Measurements from ENCODE around the gene CITED2. TPM values are rescaled to one million over a fixed set of nuclear protein-coding genes. Genes with fewer than 3 reads are reported as not detected.

The CITED2 gene
- total RNA-seq: 100 to 1,000 TPM in 2 of 3 donors, 10 to 100 TPM in 1; 89.8 to 152 (median 112) TPM
- total RNA-seq (2013): 138 TPM

GRCh38 chr6:139374357-139375225, at the start of gene CITED2:
Gene CITED2, minus strand, starts transcription at chr6:139374648. Its CDS starts 704 bp downstream, at chr6:139373944.
- Mint-ChIP-seq H3K9me3 (no peaks in the 10 kb centered on the region), H3K4me1 (peaks cover 69 to 75% of the 10 kb centered on the region in 2 donors), H3K27me3 (ENCODE audit: low read depth in 2 of 2) (no peaks in the 10 kb centered on the region), H3K4me3 (peak within 1 kb of the TSS; percentile 99), H3K36me3 (peaks cover 7% of the 10 kb centered on the region), H3K27ac (peak within 1 kb of the TSS; percentile 98 to 100)
- no peak for TF ChIP-seq CTCF (IDR thresholded peaks at IDR 0.05)
- intact Hi-C loops (cut with micrococcal nuclease): loop anchor here (1.0 to 5.0 kb wide), 6 partner anchors 50 to 602 kb away; partner anchors contain the start of genes ABRACL, CCDC28A and TXLNB
- Histone ChIP-seq H3K9me3 (ENCODE audit: control insufficient read depth, insufficient read depth, low read length) (no peaks in the 10 kb centered on the region), H3K4me3 (ENCODE audit: low read length) (peak within 1 kb of the TSS; percentile 98), H3K27me3 (ENCODE audit: control insufficient read depth, insufficient read depth, low read length) (no peaks in the 10 kb centered on the region), H3K36me3 (ENCODE audit: control insufficient read depth, insufficient read depth, low read length) (peaks cover 2% of the 10 kb centered on the region), H3K27ac (ENCODE audit: low read length) (peak within 1 kb of the TSS; percentile 85), H3K4me1 (ENCODE audit: control insufficient read depth, insufficient read depth, low read length) (peaks cover 12% of the 10 kb centered on the region)
- ATAC-seq: peak; percentile 67 to 87 (median 77)
- under 1% methylated on average over 82 of the region's 82 CpGs for WGBS (ENCODE audit: insufficient coverage)
- peak; percentile 94 to 96 for DNase-seq

- Mint-ChIP-seq H3K4me1 (no peaks in the 10 kb centered on the region), H3K9me3 (no peaks in the 10 kb centered on the region), H3K4me3 (no peak overlapping the region), H3K27me3 (ENCODE audit: low read depth in 2 of 2) (peaks cover 11 to 39% of the 10 kb centered on the region in 2 donors), H3K27ac (no peak overlapping the region), H3K36me3 (no peaks in the 10 kb centered on the region)
- H3K4me3 ChIP-seq (ENCODE audit: low read length): no peak overlapping the region
- no peak overlapping the region for H3K27ac ChIP-seq (ENCODE audit: low read length)
- no peak for TF ChIP-seq CTCF (IDR thresholded peaks at IDR 0.05)
- no peaks in the 10 kb centered on the region for H3K36me3 ChIP-seq (ENCODE audit: control insufficient read depth, insufficient read depth, low read length)
- 100% methylated on average over 2 of the region's 6 CpGs for WGBS (ENCODE audit: insufficient coverage)
- intact Hi-C loops (cut with micrococcal nuclease): no loop called here
- DNase-seq (no peak), ATAC-seq (no peak)
- H3K4me1 ChIP-seq (ENCODE audit: control insufficient read depth, insufficient read depth, low read length): no peaks in the 10 kb centered on the region
- H3K27me3 ChIP-seq (ENCODE audit: control insufficient read depth, insufficient read depth, low read length): no peaks in the 10 kb centered on the region
- H3K9me3 ChIP-seq (ENCODE audit: control insufficient read depth, insufficient read depth, low read length): no peaks in the 10 kb centered on the region
Observed at GRCh38 chr6:139423037-139423703, 48.7 kb upstream of the CITED2 start.

- H3K4me3 ChIP-seq (ENCODE audit: low read length): no peak overlapping the region
- intact Hi-C loops (cut with micrococcal nuclease): no loop called here
- peaks cover 11 to 44% of the 10 kb centered on the region in 2 donors for H3K27me3 Mint-ChIP-seq (ENCODE audit: low read depth in 2 of 2)
- no peaks in the 10 kb centered on the region for H3K4me1 ChIP-seq (ENCODE audit: control insufficient read depth, insufficient read depth, low read length)
- H3K27ac Mint-ChIP-seq: no peak overlapping the region
- H3K4me3 Mint-ChIP-seq: no peak overlapping the region
- TF ChIP-seq CTCF (IDR thresholded peaks at IDR 0.05): no peak
- no peak overlapping the region for H3K27ac ChIP-seq (ENCODE audit: low read length)
- H3K36me3 ChIP-seq (ENCODE audit: control insufficient read depth, insufficient read depth, low read length): no peaks in the 10 kb centered on the region
- no peaks in the 10 kb centered on the region for H3K4me1 Mint-ChIP-seq
- no peaks in the 10 kb centered on the region for H3K27me3 ChIP-seq (ENCODE audit: control insufficient read depth, insufficient read depth, low read length)
- ATAC-seq (no peak), DNase-seq (no peak)
- 79% methylated on average over 9 of the region's 9 CpGs for WGBS (ENCODE audit: insufficient coverage)
- no peaks in the 10 kb centered on the region for H3K9me3 Mint-ChIP-seq
- no peaks in the 10 kb centered on the region for H3K9me3 ChIP-seq (ENCODE audit: control insufficient read depth, insufficient read depth, low read length)
- no peaks in the 10 kb centered on the region for H3K36me3 Mint-ChIP-seq
Observed at GRCh38 chr6:139422105-139423036, 47.9 kb upstream of the CITED2 start.
